HG03025 (cell line): Measurements from ENCODE around the gene TCFL5.
A peak's percentile ranks its signal among the peaks of the same experiment; 100 is the strongest.

Experiments
- ATAC-seq: cut with Tn5 transposase; IDR thresholded peaks from one replicate; pipeline ENCODE4 v1.9.1; 2021; ENCODE audit warnings: mild to moderate bottlenecking, moderate library complexity; ENCODE audit not compliant: unreplicated experiment, low FRiP score

Gene TCFL5

DNA sequence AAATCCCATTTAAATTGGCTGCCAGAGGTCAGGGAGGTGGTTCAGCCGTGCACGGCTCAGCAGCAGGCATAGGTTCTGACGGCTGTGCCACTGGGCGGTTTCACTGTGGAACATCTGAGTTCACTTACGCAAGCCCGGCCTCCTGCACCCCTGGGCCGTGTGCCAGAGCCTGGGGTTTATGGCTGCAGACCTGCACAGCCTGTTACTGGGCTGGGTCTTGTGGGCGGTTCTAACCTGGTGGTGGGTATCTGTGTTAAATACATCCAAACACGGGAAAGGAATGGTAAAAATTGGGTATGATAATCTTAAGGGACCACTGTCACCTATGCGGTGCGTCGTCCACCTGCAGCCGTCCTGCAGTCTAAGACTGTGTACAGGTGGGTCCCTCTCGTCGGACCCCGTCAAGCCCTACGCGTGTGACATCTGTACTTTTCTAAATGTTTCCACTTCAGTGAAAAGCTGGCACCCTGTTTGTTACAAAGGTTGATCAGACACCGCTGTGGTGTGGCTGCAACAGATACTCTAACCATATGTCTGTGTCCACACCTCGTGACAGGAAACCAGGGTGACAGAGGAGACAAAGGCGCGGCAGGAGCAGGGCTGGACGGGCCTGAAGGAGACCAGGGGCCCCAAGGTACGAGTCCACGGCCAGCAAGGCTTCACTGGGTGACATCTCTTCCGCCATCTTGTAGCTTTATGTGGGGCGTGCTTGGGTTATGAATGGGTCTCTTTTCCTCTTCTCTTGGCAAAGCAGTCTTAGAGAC is 23.3 kb downstream of the TCFL5 start:
- peak; percentile 64 for ATAC-seq

DNA sequence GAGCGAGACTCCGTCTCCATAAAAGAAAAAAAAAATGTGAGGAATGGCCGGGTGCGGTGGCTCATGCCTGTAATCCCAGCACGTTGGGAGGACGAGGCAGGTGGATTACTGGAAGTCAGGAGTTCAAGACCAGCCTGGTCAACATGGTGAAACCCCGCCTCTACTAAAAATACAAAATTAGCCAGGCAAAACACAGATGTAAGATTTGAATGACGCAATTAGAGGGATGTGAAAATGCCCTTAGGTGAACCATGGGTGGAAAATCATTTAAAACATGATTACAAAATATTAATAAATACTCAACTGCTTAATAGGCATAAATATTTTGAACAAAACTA is 23.9 kb downstream of the TCFL5 start:
- ATAC-seq = no peak

DNA sequence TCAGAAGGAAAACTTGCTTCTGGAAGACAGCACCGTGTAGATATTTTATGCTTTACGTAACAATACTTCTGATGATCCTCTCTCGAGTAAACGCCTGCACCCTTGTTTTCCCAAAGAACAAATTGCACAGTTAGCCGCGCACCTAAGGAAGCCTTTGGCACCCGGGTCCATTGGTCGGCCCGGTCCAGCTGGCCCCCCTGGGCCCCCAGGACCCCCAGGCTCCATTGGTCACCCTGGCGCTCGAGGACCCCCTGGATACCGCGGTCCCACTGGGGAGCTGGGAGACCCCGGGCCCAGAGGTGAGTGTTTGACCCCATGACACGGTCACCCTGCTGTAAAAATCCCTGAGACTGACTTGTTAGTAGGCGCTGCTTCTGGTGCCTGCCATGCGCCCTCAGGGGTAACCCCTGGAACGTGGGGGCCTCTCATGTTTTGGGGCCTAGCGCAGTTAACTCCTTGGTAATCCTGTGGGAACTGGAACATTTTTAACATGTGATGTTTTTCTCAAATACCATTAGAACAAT is 24.6 kb downstream of the TCFL5 start:
- ATAC-seq = no peak

DNA sequence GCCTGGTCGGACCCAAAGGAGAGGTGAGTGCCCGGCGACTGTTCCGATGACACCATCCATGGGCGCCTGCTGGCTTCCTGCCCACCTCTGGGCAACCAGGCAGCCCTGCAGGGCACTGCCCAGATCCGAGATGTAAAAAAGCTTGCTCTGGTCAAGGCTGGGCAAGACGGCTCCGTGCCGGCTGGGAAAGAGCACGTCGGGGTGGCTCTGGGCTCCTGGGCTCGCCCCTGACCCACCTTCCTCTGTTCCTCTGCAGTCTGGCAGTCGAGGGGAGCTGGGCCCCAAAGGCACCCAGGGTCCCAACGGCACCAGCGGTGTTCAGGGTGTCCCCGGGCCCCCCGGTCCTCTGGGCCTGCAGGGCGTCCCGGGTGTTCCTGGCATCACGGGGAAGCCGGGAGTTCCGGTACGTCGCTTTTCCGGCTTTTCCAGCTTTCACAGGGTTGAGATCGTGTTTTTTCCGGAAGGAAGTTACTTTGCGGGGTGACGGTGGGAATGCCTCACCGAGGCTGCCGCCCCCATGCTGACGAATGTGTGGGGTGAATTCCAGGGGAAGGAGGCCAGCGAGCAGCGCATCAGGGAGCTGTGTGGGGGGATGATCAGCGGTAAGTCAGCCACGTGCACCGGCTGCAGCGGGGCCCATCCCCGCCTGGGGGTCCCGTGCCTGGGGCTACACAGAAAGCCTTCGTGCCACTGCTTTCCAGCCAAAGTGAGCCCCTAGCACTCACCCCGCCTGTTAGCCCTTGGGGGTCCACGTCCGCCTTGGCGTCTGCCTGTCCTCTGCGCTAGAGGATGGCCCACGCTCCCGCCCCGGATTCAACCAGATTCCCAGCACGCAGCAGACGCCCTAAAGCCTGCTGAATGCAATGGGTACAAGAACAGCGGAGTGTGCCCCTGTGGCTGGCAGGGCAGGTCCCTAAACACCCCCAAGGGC is 25.4 kb downstream of the TCFL5 start:
- no peak for ATAC-seq

DNA sequence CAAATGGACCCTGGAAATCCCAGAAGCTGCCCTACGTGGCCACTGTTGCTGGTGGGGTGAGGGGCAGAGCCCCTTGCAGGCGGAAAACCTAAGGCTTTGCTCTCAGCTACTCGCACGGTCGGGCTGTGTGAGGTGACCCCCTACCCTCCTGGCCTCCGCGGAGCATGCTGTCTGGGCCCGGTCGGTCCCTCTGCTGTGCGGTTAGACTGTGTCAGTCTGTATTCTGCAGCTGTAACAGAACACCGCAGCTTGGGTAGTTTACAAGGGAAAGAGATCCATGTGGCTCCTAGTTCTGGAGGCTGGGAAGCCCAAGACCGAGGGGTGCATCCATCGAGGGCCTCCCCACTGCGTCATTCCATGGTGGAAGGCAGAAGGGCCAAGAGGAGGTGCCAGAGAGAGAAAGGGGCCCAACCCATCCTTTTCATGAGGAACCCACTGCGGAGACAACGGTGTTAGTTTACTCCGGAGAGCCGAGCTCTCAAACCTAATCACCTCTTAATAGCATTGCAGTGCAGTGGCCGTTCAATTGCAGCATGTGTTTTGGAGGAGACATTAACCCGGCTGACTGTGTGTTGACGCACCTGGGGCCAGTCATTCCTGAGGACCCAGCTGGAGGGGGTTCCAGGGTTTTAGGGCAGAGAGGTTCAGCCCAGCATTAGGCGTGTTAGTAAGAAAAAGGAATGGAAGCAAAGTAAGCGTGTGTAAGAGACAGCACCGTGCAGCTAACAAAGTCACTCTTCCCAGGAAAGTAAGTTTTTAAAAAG is 26.5 kb downstream of the TCFL5 start:
- ATAC-seq = no peak

DNA sequence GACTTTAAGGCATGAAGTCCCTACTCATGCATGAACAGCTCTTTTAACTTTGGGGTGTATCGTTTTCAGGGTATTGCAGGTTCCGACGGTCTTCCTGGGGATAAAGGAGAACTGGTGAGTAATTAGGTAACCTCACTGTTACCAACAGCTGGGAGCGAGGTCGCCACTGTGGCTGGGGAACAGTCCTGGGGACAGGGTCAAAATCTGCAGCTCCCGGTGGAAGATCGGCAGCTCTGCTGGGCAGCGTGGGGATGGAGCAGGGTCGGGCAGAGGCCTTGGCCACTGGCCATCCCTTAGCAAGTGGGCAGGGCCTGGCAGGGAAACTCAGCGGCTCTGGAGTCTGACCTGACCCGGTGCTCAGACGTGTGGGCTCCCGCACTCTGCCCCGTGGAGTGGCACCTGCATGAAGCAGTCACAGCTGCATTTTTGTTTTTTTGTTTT is 28.7 kb downstream of the TCFL5 start:
- ATAC-seq = peak; percentile 34

DNA sequence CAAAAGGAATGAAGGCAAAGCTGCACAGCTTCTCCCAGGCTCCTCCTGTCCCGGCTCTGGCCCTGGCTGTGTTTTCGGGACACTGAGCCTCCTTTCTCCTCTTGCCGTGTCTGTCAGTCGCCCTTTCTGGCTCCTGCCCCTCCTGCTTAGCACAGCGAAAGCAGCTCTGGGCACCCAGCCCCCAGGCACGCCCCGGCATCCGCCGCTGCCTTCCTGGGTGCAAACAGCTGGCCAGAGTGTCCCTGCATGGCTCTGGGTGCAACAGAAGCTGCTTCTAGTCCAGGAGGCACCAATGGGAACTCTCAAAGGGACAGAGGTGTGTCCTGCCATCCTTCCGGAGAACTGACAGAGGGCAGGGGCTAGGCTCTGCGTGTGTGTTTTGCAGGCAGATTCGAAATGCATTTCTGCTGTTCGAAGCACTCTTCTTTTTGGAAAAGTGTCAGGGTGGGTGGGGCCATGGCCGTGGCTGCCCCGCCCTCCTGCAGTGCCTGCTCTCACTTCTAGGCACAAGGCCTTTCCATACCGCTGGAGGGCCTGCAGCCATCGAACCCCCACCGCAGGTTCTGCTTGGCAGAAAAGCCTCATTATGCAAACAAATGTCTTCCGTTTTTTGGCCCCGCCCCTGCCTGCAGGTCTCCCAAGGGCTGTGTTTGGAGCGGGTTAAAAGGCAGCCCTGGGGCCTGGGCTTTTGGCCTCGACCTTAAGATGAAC is 29.3 kb downstream of the TCFL5 start:
- ATAC-seq = peak; percentile 66

DNA sequence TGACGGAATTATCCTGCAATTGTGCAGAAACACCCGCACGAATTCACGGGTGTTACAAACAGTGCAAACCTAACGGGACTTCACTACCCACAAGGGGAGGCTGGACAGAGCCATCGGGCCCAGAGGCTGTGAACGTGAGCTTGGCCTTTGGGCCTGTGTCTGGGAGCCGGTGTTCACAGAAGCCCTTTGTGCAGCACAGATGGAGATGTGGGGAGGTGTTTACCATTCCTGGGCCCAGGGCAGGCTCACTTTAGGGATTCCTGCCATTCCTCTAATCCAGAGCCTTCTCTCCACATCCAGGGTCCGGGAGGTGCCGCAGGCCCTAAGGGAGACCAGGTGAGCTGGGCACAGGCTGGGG is 29.8 kb downstream of the TCFL5 start:
- ATAC-seq = no peak

DNA sequence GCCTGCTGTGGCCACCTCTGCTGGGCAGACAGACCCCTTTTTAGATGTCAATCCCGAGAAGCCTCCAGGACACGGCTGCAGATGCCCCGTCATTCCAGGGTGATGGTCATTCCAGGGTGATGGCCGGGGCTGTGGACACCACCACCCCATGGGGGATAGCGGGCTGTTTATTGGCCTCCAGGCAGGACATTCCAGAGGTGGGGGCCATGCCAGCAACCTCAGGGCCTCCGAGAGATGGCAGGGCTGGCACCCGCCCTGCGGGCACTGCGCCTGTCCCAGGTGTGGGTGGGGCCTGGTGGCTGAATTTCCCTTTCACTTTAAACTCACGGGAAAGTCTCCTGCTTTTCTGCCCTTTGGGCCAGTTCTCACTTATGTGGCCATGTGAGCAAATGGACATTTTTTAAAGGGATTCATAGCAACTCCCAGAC is 30.2 kb downstream of the TCFL5 start:
- no peak for ATAC-seq

DNA sequence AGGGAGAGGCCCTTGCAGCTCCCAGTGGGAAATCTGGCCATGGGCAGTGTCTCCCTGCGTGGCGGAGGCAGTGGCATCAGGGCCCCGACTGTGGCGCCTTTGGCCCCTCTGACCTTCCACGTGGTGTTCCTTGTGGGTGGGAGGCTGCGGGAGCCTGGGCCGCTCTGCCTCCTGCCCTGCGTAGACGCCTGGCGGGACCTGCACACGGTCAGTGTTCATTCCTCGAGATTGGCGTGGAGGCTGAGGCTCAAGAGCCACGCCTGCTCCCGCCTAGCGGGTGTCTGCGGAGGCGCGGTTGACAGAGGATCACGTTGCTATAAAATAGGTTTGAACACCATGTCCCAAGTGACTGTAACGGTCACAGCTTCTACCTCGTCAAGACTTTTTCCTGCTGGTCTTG is 30.8 kb downstream of the TCFL5 start:
- no peak for ATAC-seq

DNA sequence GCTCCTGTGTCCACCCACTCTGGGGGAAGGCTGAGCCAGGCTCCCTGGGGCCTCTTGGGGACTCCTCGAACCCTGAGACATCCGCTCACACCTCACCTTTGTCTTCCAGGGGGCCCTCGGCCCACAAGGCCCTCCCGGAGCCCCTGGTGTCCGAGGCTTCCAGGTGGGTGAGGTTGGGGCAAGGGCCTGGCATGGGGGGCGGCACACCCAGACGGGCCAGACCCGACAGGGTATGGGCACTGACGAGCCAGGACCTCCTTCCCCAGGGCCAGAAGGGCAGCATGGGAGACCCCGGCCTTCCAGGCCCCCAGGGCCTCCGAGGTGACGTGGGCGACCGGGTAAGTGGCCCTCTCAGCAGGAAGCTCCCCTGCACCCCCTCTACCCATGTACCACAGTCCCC is 31.4 kb downstream of the TCFL5 start:
- no peak for ATAC-seq

DNA sequence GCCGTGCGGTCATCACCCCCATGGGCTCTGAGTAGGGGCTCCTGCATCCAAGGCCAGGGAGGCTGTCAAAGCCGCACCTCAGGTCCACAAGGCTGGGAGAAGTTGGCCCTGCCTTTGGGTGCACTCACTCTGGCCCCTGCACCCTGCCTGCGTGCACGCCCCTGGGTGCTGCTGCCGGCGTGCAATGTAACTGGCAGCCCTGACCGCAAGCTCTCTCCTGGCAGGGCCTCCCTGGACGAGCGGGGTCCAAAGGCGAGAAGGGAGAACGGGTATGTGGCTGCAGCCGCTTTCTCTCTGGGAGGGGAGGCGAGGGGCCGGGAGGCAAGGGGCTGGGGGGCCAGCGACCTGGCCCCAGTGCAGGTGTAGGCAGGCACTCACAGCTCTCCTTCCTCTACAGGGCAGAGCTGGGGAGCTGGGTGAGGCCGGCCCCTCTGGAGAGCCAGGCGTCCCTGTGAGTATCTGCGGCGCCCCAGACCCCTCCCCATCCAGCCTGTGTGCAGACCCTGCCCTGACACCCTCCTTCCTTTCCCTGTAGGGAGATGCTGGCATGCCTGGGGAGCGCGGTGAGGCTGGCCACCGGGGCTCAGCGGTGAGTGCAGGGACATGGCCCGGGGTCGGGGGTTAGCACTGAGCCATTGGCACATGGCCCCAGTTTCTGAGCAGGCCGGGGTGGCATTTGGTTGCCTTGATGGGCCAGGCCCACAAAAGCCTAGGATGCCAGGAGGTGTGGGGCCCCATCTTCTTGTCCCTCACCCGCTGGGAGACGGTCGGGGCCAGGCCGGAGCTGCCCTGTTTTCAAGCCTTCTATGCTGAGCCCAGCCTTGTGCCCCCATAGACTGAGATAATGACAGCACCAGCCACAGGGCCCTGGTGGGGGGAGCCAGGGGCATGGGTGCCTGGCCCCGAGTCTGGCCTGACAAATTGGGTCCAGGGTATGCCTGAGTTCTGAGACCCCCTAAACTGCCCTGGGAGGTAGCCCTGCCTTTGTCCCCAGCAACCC is 32.1 kb downstream of the TCFL5 start:
- no peak for ATAC-seq

DNA sequence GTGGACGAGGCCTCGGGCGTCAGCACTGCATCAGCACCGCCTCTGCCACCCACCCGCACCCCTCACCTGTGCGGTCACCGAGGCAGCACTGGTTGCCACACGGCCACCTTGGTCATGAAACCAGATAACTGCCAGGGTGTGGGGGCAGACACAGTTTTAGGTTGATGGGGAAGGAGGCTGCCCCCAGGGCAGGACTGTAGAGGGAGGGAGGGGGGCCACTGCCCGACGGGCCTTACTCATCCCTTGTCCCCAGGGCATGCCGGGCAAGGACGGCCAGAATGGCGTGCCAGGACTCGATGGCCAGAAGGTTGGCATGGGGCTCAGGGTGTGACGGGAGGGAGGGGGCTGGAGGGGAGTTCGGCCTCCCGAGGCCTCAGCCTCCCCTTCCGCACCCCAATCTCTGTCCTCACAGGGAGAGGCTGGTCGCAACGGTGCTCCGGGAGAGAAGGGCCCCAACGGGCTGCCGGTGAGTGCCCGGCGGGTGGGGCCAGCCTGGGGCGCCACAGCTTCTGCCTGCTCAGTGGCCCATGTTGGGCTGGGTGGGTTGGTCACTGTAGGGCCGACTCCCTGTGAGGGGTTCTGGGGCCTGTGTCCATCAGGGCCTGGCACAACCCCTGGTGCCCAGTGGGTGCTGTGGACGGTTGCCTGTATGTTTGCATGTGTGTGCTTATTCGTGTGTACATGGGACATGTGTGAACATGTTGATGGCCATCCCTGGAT is 33.0 kb downstream of the TCFL5 start:
- ATAC-seq = no peak

DNA sequence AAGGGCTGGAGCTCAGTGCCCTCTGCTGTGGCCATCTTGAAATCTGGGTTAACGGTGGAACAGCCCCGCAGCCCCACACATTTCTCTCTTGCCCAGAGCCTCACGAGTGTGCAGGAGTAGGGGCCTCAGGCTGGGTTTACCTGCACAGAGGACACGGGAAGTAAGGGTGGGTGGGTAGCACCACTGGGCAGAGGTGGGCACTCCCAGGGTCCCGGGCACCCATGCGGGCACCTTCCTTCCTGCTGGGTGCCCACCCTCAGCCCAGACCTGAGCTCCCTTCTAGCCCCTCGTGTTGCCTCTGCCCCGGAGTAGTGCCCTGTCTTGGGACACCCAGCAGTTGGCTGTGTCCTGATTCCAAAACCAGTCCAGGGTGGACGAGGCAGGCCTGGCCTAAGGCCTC is 33.6 kb downstream of the TCFL5 start:
- no peak for ATAC-seq

DNA sequence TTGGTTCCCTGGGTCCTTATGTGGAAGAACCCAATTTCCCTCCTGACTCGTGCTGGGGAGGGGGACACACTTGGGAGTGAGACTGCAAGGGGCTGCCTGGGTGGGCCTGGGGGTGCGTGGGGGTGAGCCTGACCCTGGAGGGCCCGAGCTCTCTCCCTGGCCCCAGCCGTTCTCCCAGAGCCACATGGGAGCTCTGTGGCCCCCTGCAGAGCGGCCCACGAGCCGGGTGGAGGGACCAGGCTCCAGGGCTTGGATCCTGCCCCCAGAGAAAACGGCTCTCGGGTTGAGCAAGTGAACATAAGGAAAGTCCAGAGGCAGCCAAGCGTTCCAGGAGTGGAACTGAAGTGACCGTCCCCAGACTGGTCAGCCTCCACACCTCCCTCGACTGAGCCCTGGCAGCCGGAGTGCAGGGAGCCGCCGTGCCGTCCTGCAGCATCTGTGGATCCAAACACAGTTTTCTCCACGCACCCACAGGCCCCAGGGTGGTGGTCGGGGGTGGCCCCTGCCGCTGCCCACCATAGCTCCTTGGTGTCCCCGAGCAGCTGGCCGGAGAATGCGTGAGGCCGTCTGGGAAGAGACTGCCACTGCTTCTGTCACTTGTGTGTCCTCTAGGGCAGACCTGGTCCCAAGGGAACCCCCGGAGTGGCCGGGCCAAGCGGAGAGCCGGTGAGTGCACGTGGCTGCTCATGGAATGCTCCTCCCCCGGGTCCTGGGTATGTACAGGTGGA is 34.1 kb downstream of the TCFL5 start:
- no peak for ATAC-seq

DNA sequence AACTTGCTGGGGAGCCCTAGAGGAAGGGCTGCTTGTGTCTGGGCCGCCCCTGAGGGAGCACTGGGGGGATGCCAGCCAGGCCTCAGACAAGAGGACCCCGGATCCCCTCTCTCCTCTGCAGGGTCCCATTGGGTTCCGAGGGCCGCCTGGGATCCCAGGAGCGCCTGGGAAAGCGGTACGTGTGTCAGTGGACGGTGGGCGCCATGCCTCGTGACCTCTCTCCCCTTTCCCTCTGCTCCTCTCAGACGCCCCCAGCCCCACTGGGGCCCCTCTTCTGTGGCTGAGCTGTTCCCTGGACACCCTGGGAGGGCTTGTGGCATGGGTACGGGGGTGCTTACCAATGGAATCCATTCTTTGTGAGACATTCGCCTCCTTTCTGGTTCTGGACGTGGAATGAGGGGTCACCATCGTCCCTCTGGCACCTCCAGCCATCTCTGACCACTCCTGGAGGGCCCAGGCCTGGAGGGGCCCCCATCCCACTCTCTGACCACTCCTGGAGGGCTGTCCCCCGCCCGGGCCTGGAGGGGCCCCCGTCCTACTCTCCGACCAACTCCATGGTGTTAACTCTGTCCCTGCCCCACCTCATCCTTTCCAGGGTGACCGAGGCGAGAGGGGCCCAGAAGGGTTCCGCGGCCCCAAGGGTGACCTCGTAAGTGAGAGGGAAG is 34.8 kb downstream of the TCFL5 start:
- ATAC-seq = no peak

DNA sequence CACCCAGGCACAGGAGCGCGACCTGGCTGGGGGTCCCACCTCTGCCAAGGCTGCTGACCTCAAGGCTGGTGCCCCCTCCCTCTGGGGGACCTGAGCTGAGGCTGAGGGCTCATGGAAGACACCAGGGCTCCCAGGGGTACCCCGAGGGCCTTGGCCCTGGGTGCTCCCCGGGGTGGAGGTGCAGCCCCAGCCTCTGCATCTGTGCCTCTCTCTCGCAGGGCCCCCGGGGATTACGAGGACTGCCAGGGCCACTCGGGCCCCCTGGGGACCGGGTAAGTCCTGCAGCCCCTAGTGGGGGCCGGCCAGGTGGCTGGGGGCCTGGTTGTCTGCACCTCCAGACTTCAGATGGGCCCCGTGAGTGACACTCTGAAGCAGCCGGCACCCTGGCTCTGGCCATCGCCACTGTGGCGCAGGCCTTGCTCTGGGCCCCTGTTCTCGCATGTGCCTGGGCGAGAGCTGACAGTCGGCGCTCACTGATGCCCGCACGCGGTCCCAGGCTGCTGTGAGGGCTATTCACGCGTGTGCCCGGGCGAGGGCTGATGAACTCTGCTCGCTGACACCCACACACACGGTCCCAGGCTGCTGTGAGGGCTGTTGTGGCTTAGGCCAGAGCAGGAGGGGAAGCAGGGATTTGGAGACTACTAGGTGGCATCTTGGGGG is 35.5 kb downstream of the TCFL5 start:
- no peak for ATAC-seq
